Naive B cell (primary cell): ENCODE measurements around the gene MED13. TPM values are rescaled to one million over a fixed set of nuclear protein-coding genes. Genes with fewer than 3 reads are reported as not detected.

Source experiments
- ATAC-seq, 2 donors: fragments of 150-1000 bp; cut with Tn5 transposase; 2 replicates each; pipeline ENCODE4 v1.10.0; 2021; ENCODE audit warnings: low read depth in 2 of 2, mild to moderate bottlenecking in 2 of 2, moderate library complexity in 2 of 2
- DNase-seq: peaks from one replicate; pipeline ENCODE4 v3.0.0; 2022
- H3K27ac Mint-ChIP-seq, 6 donors: one replicate each; pipeline ENCODE4 v1.8.0; 2020 to 2022; ENCODE audit warnings: mild to moderate bottlenecking in 6 of 6, mixed read lengths in 6 of 6, moderate library complexity in 5 of 6, inconsistent platforms in 2 of 6
- H3K27me3 Mint-ChIP-seq, 3 donors: one replicate each; pipeline ENCODE4 v1.8.0; 2021 to 2022; ENCODE audit warnings: mixed read lengths in 3 of 3, mild to moderate bottlenecking in 1 of 3
- H3K36me3 Mint-ChIP-seq, 2 donors: one replicate each; pipeline ENCODE4 v1.8.0; 2020 to 2022; ENCODE audit warnings: mixed read lengths in 2 of 2, inconsistent platforms in 1 of 2, mild to moderate bottlenecking in 1 of 2
- H3K4me1 Mint-ChIP-seq, 3 donors: one replicate each; pipeline ENCODE4 v1.8.0; 2020 to 2022; ENCODE audit warnings: mixed read lengths in 3 of 3, inconsistent platforms in 1 of 3, mild to moderate bottlenecking in 1 of 3, moderate library complexity in 1 of 3
- H3K4me3 Mint-ChIP-seq, 8 donors: one replicate each; pipeline ENCODE4 v1.8.0; 2020 to 2022; ENCODE audit warnings: mild to moderate bottlenecking in 8 of 8, mixed read lengths in 8 of 8, moderate library complexity in 8 of 8, inconsistent platforms in 2 of 8
- H3K9me3 Mint-ChIP-seq, 7 donors: one replicate each; pipeline ENCODE4 v1.8.0; 2020 to 2022; ENCODE audit warnings: mixed read lengths in 7 of 7, mild to moderate bottlenecking in 5 of 7, inconsistent platforms in 2 of 7, moderate library complexity in 1 of 7
- polyA plus RNA-seq, 6 donors: library from polyadenylated mRNA; unstranded; fragments of 300-500 nt; fragmentation: Illumina TruSeq; gene quantifications; one replicate each; pipeline ENCODE4 v1.2.3, GENCODE V29; 2021; ENCODE audit warnings: low read depth in 6 of 6

The MED13 gene
- polyA plus RNA-seq, 6 donors from 2014 or later, result 0.60 to 8.6 (median 4.9) TPM

DNA sequence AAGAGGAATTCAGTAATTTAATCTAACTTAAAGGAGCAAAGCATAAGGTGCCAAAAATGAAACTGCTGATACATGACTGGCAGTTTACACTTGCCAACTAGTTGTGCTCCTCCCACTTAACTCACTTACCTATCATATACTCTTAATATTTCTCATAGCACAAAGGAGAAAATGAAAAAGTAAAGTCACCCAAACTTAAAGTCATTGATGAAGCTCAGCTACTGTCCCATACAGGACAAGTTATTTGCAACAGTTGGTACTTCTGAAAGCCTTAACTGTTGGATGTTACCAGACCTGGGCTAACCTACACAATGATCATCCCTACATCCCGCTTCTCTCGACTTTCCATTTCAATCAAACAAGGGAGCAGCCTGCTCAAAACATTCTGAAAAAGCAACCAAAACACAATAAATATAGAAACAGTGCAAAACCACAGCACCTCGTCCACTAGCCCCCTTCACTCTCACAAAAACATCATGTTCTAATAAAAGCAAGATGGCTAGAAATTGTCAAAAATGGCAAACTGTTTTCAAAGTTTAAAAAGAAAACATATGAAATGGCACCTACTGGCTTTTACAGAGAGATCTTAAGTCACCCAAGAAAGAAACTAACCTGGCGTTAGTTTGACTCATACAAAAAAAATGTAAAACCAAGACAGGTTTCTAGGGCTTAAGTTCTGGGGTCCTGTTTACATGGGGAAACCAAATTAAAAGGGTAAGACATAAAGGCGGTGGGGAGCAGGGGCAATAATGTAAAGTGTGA is 868 bp downstream of the MED13 start:
- Mint-ChIP-seq H3K36me3 (peaks cover 8 to 11% of the 10 kb centered on the region in 2 donors), H3K27ac (peak overlapping the region; percentile 66 to 99 (median 96)), H3K4me1 (peaks cover 40 to 42% (median 41%) of the 10 kb centered on the region in 3 donors), H3K9me3 (no peaks in the 10 kb centered on the region), H3K27me3 (no peaks in the 10 kb centered on the region), H3K4me3 (peak overlapping the region; percentile 84 to 97 (median 96))
- ATAC-seq (no peak), DNase-seq (no peak)

DNA sequence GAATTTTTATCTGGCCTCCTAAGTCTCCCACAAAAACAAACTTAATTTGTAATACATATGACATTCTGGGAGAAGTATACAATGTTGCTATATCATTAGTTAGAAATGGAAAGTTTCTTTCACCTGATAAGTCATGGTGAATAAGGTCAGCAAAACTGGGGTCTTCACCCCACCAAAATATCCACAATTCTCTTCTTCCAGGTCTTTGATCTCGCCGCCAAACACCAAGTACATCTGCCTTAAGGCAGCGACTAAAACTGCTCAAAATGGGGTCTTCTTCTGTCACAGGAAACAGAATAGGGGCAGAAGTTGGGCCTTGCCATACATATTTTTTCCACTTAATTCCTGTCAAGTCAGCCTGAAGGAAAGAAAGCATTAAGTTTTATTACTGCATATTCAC is 2.1 kb downstream of the MED13 start:
- peaks cover 43 to 50% (median 45%) of the 10 kb centered on the region in 3 donors for H3K4me1 Mint-ChIP-seq
- H3K4me3 Mint-ChIP-seq, result peak overlapping the region; percentile 84 to 97 (median 96)
- H3K9me3 Mint-ChIP-seq, result no peaks in the 10 kb centered on the region
- no peak for ATAC-seq
- H3K36me3 Mint-ChIP-seq, result peaks cover 8 to 11% of the 10 kb centered on the region in 2 donors
- DNase-seq, result no peak
- H3K27me3 Mint-ChIP-seq, result no peaks in the 10 kb centered on the region
- peak overlapping the region in 3 of 6 donors; percentile 38 to 96 (median 61) for H3K27ac Mint-ChIP-seq

DNA sequence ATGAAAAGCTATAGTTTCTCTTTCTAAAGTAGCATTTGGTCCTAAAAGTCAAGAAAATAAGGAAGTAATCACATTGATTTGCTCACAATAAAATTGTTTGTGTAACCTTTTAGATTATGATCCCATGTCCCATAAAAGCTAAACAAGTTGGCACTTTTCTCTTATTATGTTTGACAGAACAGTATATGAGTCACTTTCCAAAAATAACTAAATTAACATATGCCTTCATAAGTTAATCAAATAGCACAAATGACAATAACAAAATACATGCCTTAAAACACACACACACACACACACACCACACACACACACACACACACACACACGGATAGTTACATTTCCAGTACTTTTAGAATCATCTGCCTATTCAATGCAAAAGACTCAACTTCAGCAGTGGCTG is 2.8 kb downstream of the MED13 start:
- Mint-ChIP-seq H3K27me3 (no peaks in the 10 kb centered on the region), H3K4me3 (peak overlapping the region in 7 of 8 donors; percentile 14 to 94 (median 65)), H3K4me1 (peaks cover 45 to 51% (median 51%) of the 10 kb centered on the region in 3 donors), H3K36me3 (peaks cover 8 to 11% of the 10 kb centered on the region in 2 donors), H3K27ac (peak overlapping the region in 3 of 6 donors; percentile 26 to 67 (median 42)), H3K9me3 (no peaks in the 10 kb centered on the region)
- ATAC-seq, result no peak
- DNase-seq, result no peak

DNA sequence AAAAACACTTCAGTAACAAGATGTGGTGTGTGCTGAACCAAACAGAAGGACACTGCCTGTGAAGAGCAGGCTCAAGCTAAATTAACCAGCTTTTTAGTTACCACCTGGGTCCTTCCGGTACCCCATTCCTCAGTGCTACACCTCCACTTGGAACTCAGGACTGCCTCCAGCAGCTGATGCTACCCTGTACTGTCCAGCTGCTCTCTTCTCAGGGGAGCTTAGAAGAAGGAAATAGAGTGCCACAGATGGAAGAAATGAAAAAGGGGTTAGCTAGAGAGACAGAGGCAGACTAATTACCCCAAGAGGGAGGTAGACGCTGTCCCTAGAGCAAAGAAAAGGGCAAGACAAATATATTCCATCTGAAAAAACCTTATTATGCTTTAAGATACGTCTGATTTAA is 5.7 kb downstream of the MED13 start:
- peak overlapping the region in 2 of 8 donors; percentile 1 to 3 for H3K4me3 Mint-ChIP-seq
- H3K27me3 Mint-ChIP-seq, result no peaks in the 10 kb centered on the region
- H3K4me1 Mint-ChIP-seq, result peaks cover 36 to 52% (median 50%) of the 10 kb centered on the region in 3 donors
- H3K9me3 Mint-ChIP-seq, result no peaks in the 10 kb centered on the region
- ATAC-seq, result no peak
- peak overlapping the region in 1 of 6 donors; percentile 10 for H3K27ac Mint-ChIP-seq
- peaks cover 1 to 8% of the 10 kb centered on the region in 2 donors for H3K36me3 Mint-ChIP-seq
- DNase-seq, result no peak

DNA sequence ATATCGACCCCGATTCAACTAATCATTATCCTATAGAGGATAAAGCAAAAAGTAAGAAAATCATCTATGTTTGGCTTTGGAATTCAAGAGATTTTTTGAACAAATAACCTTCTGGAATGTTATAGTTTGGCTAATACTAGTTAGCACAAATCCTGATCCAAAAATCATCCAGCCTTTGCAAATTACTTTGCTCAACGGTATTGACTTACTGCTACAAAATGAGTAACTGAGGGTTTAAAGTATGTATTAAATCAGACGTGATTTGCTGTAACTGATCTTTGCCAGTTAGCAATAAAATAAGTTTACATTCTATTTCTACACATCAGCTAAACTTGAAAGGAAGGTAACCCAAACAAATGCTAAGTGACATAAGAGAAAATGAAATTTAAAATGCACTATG is 6.5 kb downstream of the MED13 start:
- no peaks in the 10 kb centered on the region for H3K9me3 Mint-ChIP-seq
- H3K27ac Mint-ChIP-seq, result no peak overlapping the region
- H3K36me3 Mint-ChIP-seq, result peaks cover 0 to 8% of the 10 kb centered on the region in 2 donors
- no peak for DNase-seq
- no peak for ATAC-seq
- H3K4me3 Mint-ChIP-seq, result no peak overlapping the region
- no peaks in the 10 kb centered on the region for H3K27me3 Mint-ChIP-seq
- peaks cover 28 to 45% (median 43%) of the 10 kb centered on the region in 3 donors for H3K4me1 Mint-ChIP-seq

DNA sequence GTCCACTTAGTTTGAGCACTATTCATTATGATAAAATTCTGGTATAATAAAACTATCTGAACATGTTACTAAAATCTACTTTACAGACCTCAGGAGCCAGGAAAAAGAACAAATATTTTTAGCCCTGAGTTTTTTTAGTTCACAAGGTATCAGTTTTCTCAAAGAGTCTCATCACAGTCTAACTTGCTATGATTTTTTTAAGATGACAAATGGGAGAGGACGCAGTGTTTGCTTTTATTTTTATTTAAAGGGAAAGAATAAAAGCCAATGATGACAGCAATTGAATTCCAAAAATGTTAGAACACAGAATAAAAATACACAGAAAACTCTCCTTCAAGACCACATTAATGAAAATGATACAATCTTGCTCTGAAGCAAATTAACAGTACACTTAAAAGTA is 7.4 kb downstream of the MED13 start:
- Mint-ChIP-seq H3K27me3 (no peaks in the 10 kb centered on the region), H3K4me1 (peaks cover 19 to 43% (median 38%) of the 10 kb centered on the region in 3 donors), H3K4me3 (no peak overlapping the region), H3K9me3 (no peaks in the 10 kb centered on the region), H3K36me3 (peaks cover 0 to 3% of the 10 kb centered on the region in 2 donors), H3K27ac (peak overlapping the region in 2 of 6 donors; percentile 60 to 84)
- no peak for ATAC-seq
- no peak for DNase-seq

DNA sequence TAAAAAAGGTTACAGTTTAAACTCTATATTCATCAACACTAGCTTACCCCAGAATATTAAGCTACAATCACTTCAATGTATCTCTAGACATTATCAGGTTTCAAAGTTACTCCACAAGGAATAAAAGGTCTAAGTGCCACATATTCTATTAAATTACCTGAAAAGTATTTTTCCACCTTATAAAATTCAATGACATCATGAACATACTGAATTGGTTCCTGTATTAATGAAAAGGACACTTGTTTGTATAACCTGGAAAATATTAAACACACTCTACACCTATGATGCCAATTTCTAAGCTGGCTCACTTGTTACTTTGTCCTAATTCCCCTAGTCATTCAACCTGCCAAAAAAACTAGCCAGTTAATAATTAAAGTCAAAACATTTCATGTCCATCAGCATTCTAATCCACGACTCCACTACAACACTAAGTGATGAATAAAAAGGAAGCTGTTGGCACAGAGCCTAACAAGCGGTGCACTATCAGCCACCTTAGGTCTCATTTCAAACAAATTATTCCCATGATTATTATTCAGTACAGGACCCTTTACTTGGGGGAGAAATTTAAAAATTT is 12.2 kb downstream of the MED13 start:
- no peak overlapping the region for H3K4me3 Mint-ChIP-seq

DNA sequence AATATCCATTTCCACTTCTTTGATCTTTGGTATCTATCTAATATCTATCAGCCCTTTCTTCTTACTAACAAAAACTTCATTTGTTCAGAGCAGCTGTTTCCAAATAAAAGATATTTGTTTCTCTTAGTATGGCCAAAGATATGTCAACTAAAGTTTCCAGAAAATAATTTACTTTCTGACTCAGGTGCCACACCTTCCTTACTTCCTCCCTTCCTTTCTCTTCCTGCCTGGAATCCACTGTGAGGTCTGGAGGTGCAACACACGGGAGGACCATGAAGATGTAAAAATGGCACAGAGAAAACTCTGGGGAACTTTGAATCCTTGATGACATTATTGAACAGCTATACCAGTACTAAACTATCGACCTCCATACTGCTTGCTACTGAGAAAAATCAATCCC is 14.0 kb downstream of the MED13 start:
- Mint-ChIP-seq H3K27me3 (no peaks in the 10 kb centered on the region), H3K4me3 (no peak overlapping the region), H3K4me1 (peaks cover 9 to 36% (median 13%) of the 10 kb centered on the region in 3 donors), H3K27ac (peak overlapping the region in 3 of 6 donors; percentile 4 to 85 (median 84)), H3K9me3 (no peaks in the 10 kb centered on the region), H3K36me3 (peaks cover 10% of the 10 kb centered on the region in 2 donors)
- ATAC-seq (no peak), DNase-seq (no peak)

More for the DNA sequence above, 12.2 kb downstream of the MED13 start:
- H3K4me1 Mint-ChIP-seq, result peaks cover 10 to 45% (median 19%) of the 10 kb centered on the region in 3 donors
- H3K27ac Mint-ChIP-seq, result peak overlapping the region in 1 of 6 donors; percentile 19
- DNase-seq (no peak), ATAC-seq (no peak)
- H3K36me3 Mint-ChIP-seq, result peaks cover 10% of the 10 kb centered on the region in 2 donors
- no peaks in the 10 kb centered on the region for H3K9me3 Mint-ChIP-seq
- H3K27me3 Mint-ChIP-seq, result no peaks in the 10 kb centered on the region

DNA sequence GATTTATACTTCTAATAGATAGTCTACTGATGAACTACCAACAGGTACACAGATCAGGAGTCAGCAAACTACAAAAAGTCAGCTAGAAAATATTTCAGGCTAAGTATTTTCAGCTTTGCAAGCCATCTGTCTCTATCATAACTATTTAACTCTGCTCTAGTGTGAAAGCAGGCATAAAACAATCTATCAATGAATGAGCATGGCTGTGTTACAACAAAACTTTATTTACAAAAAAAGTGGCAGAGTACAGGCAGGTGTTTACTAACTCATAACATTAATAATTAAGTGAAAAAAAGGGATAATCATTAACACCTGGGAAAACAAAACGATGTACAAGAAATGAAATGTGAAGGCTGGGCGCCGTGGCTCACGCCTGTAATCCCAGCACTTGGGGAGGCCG is 15.8 kb downstream of the MED13 start:
- Mint-ChIP-seq H3K36me3 (peaks cover 10% of the 10 kb centered on the region in 2 donors), H3K9me3 (no peaks in the 10 kb centered on the region), H3K27me3 (no peaks in the 10 kb centered on the region), H3K27ac (peak overlapping the region in 3 of 6 donors; percentile 26 to 49 (median 43)), H3K4me3 (no peak overlapping the region), H3K4me1 (peaks cover 9 to 41% (median 12%) of the 10 kb centered on the region in 3 donors)
- DNase-seq (no peak), ATAC-seq (no peak)

DNA sequence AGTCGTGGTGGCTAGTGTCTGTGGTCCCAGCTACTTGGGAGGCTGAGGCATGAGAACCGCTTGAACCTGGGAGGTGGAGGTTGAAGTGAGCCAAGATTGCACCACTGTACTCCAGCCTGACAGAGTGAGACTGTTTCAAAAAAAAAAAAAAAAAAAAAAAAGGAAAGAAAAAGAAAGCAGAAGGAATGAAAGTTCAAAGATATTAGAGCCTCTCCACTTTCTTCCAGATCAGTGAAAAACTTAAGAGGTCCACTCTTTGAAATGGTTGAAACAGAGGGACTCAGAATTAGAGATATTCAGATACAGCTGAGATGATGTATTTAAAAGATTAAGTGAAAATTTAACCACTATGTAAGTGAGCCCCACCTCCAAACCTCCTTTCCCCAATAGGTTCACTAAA is 16.8 kb downstream of the MED13 start:
- Mint-ChIP-seq H3K36me3 (peaks cover 10% of the 10 kb centered on the region in 2 donors), H3K4me3 (no peak overlapping the region), H3K9me3 (no peaks in the 10 kb centered on the region), H3K27me3 (no peaks in the 10 kb centered on the region), H3K4me1 (peaks cover 10 to 38% (median 11%) of the 10 kb centered on the region in 3 donors), H3K27ac (peak overlapping the region in 2 of 6 donors; percentile 51)
- ATAC-seq (no peak), DNase-seq (no peak)

DNA sequence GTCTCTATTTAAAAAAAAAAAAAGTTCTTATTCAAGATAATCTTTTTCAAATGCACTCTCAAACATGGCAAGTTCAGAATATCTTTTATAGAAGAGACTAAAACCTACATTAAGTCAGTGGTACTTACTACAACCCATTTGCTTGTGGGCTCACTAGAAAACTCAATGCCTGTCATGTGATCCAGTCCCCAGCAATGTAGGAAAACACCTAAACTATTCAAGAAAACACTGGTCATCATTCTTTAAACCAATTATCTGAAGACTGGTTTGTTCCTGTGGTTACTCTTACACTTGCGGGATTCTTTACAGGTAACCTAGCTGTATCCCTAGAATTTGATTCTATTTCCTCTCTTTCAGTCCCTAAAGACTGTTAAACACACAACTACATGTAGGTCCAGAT is 19.6 kb downstream of the MED13 start:
- DNase-seq (no peak), ATAC-seq (no peak)
- H3K9me3 Mint-ChIP-seq, result no peaks in the 10 kb centered on the region
- peak overlapping the region in 1 of 6 donors; percentile 41 for H3K27ac Mint-ChIP-seq
- no peak overlapping the region for H3K4me3 Mint-ChIP-seq
- H3K4me1 Mint-ChIP-seq, result peaks cover 14 to 27% (median 17%) of the 10 kb centered on the region in 3 donors
- no peaks in the 10 kb centered on the region for H3K27me3 Mint-ChIP-seq
- no peaks in the 10 kb centered on the region for H3K36me3 Mint-ChIP-seq

DNA sequence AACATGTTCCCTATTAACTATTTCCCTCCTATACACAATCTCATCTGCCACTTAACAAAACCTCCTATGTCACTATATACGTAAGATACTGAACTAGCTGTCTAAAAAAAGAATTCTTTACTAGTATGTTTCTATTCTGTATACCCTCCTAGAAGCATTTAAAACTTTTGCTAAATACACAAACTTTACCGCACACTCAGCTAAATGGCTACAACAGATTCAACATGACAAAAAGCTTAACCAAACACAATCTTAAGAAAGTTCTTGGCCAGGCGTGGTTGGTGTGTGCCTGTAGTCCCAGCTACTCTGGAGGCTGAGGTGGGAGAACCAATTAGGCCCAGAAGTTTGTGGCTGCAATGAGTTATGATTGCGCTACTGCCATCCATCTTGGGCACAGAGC is 20.0 kb downstream of the MED13 start:
- no peaks in the 10 kb centered on the region for H3K9me3 Mint-ChIP-seq
- peaks cover 15 to 29% (median 18%) of the 10 kb centered on the region in 3 donors for H3K4me1 Mint-ChIP-seq
- H3K36me3 Mint-ChIP-seq, result no peaks in the 10 kb centered on the region
- no peaks in the 10 kb centered on the region for H3K27me3 Mint-ChIP-seq
- DNase-seq (no peak), ATAC-seq (no peak)
- H3K4me3 Mint-ChIP-seq, result no peak overlapping the region
- H3K27ac Mint-ChIP-seq, result peak overlapping the region in 1 of 6 donors; percentile 41

DNA sequence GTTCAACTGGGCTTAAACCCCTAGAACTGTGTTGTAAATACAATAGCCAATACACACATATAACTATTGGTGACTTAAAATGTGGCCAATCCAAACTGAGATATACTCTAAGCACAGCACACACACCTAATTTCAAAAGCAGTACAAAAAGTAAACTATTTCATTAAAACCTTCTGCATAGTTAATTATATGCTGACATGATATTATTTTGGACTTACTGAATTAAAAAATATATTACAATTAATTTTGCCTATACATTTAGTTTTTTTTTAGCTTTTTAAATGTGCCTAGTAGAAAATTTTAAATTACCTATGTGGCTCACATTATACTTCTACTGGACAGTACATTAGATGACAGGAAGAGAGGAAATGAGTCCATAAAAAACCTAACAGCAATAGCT is 21.5 kb downstream of the MED13 start:
- Mint-ChIP-seq H3K27ac (peak overlapping the region in 2 of 6 donors; percentile 25 to 28), H3K36me3 (no peaks in the 10 kb centered on the region), H3K4me1 (peaks cover 13 to 20% (median 14%) of the 10 kb centered on the region in 3 donors), H3K27me3 (no peaks in the 10 kb centered on the region), H3K4me3 (no peak overlapping the region), H3K9me3 (no peaks in the 10 kb centered on the region)
- no peak for DNase-seq
- no peak for ATAC-seq

DNA sequence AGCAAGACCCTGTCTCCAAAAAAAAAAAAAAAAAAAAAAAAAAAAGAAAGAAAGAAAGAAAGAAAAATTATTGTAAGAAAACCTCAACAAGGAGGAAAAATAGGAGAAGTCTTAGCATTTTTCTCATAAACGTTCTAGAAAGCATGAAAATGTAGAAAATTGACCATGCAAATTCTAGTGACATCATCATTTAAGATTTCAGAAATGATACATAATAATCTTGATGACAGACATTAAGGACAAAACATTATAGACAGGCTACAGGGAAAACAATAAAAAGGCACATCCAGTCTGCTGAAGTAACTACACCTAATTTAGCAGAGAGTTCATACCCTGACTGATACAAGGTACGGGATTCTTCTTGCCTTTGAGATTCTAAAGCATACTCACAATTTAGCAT is 21.9 kb downstream of the MED13 start:
- Mint-ChIP-seq H3K9me3 (no peaks in the 10 kb centered on the region), H3K4me3 (no peak overlapping the region), H3K4me1 (peaks cover 12 to 18% (median 13%) of the 10 kb centered on the region in 3 donors), H3K27me3 (no peaks in the 10 kb centered on the region), H3K27ac (no peak overlapping the region), H3K36me3 (no peaks in the 10 kb centered on the region)
- DNase-seq, result no peak
- ATAC-seq, result no peak
